Ishikawa (cell line): ENCODE results near the gene FBXL3.

Source experiments
- CEBPB ChIP-seq: IDR thresholded peaks from 2 replicates; pipeline ENCODE4 v1.6.1; 2012
- CREB1 ChIP-seq: IDR thresholded peaks from 2 replicates; pipeline ENCODE4 v1.6.1; 2012; ENCODE audit warnings: low read depth
- EGR1 ChIP-seq: IDR thresholded peaks from 2 replicates; pipeline ENCODE4 v1.6.1; 2012
- EP300 ChIP-seq: IDR thresholded peaks from 2 replicates; pipeline ENCODE4 v1.6.1; 2012; ENCODE audit warnings: borderline replicate concordance
- FOXM1 ChIP-seq: IDR thresholded peaks from 2 replicates; pipeline ENCODE4 v1.6.1; 2012; ENCODE audit warnings: low read depth, borderline replicate concordance
- MAX ChIP-seq: IDR thresholded peaks from 2 replicates; pipeline ENCODE4 v1.6.1; 2012
- NFIC ChIP-seq: IDR thresholded peaks from 2 replicates; pipeline ENCODE4 v1.6.1; 2012
- RAD21 ChIP-seq: IDR thresholded peaks from 2 replicates; pipeline ENCODE4 v1.6.1; 2012; ENCODE audit warnings: low read depth
- TAF1 ChIP-seq: IDR thresholded peaks from 2 replicates; pipeline ENCODE4 v1.6.1; 2012; ENCODE audit warnings: low read depth, mild to moderate bottlenecking
- TCF12 ChIP-seq: IDR thresholded peaks from 2 replicates; pipeline ENCODE4 v1.6.1; 2012; ENCODE audit warnings: low read depth
- TEAD4 ChIP-seq: IDR thresholded peaks from 2 replicates; pipeline ENCODE4 v1.6.1; 2012
- YY1 ChIP-seq: IDR thresholded peaks from 2 replicates; pipeline ENCODE4 v1.6.1; 2012; ENCODE audit warnings: low read depth
- ZBTB7A ChIP-seq: IDR thresholded peaks from 2 replicates; pipeline ENCODE4 v1.6.1; 2012; ENCODE audit warnings: low read depth
- TF ChIP-seq, protein P1 (sequence below): IDR thresholded peaks from 2 replicates; pipeline ENCODE4 v1.6.1; 2012
- TF ChIP-seq, protein P2 (sequence below): IDR thresholded peaks from 2 replicates; pipeline ENCODE4 v1.6.1; 2012; ENCODE audit warnings: low read depth, mild to moderate bottlenecking

FBXL3 gene

GRCh38 chr13:77022341-77022740 lies 4.6 kb downstream of the FBXL3 start:
- TF ChIP-seq TEAD4 (no peak), YY1 (no peak), RAD21 (no peak), CREB1 (no peak), FOXM1 (no peak), TAF1 (no peak), NFIC (no peak)

GRCh38 chr13:77019756-77020155 lies 7.2 kb downstream of the FBXL3 start:
- TF ChIP-seq TAF1 (no peak), RAD21 (no peak), ZBTB7A (no peak), CREB1 (no peak), CEBPB (no peak), NFIC (no peak), EP300 (no peak), MAX (no peak), YY1 (no peak), TEAD4 (no peak), EGR1 (no peak), TCF12 (no peak), FOXM1 (no peak)
- TF ChIP-seq, protein P1, sequence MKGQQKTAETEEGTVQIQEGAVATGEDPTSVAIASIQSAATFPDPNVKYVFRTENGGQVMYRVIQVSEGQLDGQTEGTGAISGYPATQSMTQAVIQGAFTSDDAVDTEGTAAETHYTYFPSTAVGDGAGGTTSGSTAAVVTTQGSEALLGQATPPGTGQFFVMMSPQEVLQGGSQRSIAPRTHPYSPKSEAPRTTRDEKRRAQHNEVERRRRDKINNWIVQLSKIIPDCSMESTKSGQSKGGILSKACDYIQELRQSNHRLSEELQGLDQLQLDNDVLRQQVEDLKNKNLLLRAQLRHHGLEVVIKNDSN: no peak
- TF ChIP-seq, protein P2, sequence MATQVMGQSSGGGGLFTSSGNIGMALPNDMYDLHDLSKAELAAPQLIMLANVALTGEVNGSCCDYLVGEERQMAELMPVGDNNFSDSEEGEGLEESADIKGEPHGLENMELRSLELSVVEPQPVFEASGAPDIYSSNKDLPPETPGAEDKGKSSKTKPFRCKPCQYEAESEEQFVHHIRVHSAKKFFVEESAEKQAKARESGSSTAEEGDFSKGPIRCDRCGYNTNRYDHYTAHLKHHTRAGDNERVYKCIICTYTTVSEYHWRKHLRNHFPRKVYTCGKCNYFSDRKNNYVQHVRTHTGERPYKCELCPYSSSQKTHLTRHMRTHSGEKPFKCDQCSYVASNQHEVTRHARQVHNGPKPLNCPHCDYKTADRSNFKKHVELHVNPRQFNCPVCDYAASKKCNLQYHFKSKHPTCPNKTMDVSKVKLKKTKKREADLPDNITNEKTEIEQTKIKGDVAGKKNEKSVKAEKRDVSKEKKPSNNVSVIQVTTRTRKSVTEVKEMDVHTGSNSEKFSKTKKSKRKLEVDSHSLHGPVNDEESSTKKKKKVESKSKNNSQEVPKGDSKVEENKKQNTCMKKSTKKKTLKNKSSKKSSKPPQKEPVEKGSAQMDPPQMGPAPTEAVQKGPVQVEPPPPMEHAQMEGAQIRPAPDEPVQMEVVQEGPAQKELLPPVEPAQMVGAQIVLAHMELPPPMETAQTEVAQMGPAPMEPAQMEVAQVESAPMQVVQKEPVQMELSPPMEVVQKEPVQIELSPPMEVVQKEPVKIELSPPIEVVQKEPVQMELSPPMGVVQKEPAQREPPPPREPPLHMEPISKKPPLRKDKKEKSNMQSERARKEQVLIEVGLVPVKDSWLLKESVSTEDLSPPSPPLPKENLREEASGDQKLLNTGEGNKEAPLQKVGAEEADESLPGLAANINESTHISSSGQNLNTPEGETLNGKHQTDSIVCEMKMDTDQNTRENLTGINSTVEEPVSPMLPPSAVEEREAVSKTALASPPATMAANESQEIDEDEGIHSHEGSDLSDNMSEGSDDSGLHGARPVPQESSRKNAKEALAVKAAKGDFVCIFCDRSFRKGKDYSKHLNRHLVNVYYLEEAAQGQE: no peak

DNA sequence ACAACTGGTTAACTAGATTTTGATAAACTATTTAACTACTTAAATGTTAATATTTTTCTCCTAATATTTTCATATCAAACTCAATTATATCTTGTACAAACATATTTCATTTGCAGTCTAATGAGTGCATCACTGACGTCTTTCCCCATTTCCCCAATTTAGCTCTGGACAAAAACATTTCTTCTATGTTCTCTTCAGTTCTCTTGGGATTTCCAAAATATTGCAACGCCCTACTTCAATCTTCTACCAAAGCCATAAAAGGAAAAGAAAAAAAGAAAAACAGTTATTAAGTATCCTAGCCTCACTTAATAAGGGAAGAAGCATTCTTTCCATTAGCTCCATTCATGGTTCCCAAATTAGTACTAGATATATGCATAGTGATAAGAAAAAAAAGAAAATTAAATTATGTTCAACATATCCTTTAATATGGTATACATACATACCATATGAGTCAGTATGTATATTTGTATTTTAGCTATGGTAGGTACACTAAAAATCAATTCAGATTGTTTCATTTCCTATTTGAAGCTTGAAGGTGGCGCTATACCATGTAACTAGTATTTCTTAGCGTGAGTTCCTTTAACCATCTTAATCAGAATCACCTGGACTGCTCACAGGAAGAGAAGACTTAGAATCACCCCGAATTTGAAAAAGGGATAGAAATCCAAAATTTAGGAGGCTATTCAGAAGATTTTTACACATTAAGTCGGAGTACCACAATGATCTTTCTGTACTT lies 9.9 kb downstream of the FBXL3 start:
- TF ChIP-seq EGR1 (no peak), TEAD4 (no peak), CREB1 (no peak), YY1 (no peak), NFIC (no peak), MAX (no peak), EP300 (no peak), TAF1 (no peak), ZBTB7A (no peak), RAD21 (no peak), CEBPB (no peak), FOXM1 (no peak)
- TF ChIP-seq, protein P2: no peak
- TF ChIP-seq, protein P1: no peak

GRCh38 chr13:77016251-77016812 lies 10.6 kb downstream of the FBXL3 start:
- TF ChIP-seq, protein P2: no peak
- TF ChIP-seq TCF12 (no peak), EP300 (no peak), MAX (no peak), CEBPB (no peak), EGR1 (no peak)
